Neutrophil (primary cell): Measurements from ENCODE around the gene OR6B2.

Experiments
- H3K27ac ChIP-seq: fragments of 200-600 bp; sonication (generic); 2 replicates; pipeline ENCODE4 v1.5.1; 2016; ENCODE audit warnings: mild to moderate bottlenecking, moderate library complexity
- H3K27me3 ChIP-seq: fragments of 200-600 bp; sonication (generic); 2 replicates; pipeline ENCODE4 v1.6.0; 2016; ENCODE audit warnings: mild to moderate bottlenecking
- H3K36me3 ChIP-seq: fragments of 200-600 bp; sonication (generic); 2 replicates; pipeline ENCODE4 v1.5.1; 2017
- H3K4me1 ChIP-seq, 2 experiments: fragments of 200-600 bp in 1 of 2; sonication (generic) in 1 of 2; 1 replicate in 1 of 2; 2 replicates in 1 of 2; pipeline versions ENCODE4 v1.5.1 to v1.6.1; 2013 to 2016; ENCODE audit warnings: low read depth in 1 of 2, low read length in 1 of 2, mild to moderate bottlenecking in 1 of 2, moderate library complexity in 1 of 2; ENCODE audit not compliant: control insufficient read depth in 1 of 2, insufficient read depth in 1 of 2
- H3K4me3 ChIP-seq, 2 experiments: fragments of 200-600 bp in 1 of 2; sonication (generic) in 1 of 2; 1 replicate in 1 of 2; 2 replicates in 1 of 2; pipeline ENCODE4 v1.5.1; 2013 to 2016; ENCODE audit warnings: low read depth in 1 of 2, low read length in 1 of 2, mild to moderate bottlenecking in 1 of 2, moderate library complexity in 1 of 2
- H3K9me3 ChIP-seq: fragments of 200-600 bp; sonication (generic); 2 replicates; pipeline ENCODE4 v1.5.1; 2016
- CTCF ChIP-seq: fragments of 200-600 bp; sonication (generic); IDR thresholded peaks from 2 replicates; pipeline ENCODE4 v1.5.1; 2016; ENCODE audit warnings: antibody characterized with exemption

OR6B2 gene

DNA sequence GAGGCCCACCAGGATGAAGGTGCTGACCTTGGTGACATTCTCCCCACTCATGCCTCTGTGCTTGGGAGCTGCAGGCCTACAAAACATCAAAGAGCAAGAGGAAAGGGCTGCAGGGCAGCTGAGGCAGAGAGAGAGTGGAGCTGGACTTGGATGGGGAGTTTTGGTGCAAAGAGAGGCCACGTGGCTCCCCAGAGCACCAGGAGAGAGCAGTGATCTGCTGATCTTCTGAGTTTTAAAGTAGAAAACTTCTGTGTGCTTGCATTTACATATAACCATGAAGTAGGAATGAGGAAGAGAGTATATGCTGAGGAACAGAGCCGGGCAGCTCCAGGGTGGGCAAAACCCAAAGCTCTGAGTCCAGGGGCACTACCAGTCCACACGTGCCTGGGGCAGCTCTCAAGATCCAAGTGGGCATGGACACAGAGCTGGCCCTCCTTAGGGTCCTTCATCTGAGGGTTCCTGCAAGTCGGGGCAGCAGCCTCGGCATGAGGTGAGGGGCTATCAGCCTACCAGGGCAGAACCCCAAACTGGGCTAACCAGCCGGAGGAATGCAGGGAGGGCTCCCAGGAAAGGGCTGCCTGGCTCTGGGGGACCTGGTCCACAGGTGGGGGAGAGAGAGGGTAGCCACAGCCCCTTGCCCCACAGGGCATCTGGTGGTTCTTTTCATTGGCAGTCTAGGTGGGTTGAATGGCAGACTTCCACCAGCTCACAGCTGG is at the start of gene OR6B2:
TSS of gene OR6B2 (minus strand) at position 51 of the 716 bp plus-strand sequence. CDS start at position 51, 0 bp downstream.
- Histone ChIP-seq H3K4me3 (no peak within 1 kb of the TSS), H3K27ac (no peak within 1 kb of the TSS), H3K36me3 (no peaks in the 10 kb centered on the region), H3K9me3 (no peaks in the 10 kb centered on the region), H3K27me3 (peaks cover 56% of the 10 kb centered on the region), H3K4me1 (peaks cover 0 to 4% of the 10 kb centered on the region in 2 experiments)
- TF ChIP-seq CTCF = no peak

- H3K4me1 ChIP-seq = no peaks in the 10 kb centered on the region
- no peak overlapping the region for H3K4me3 ChIP-seq
- H3K36me3 ChIP-seq = no peaks in the 10 kb centered on the region
- H3K9me3 ChIP-seq = peaks cover 7% of the 10 kb centered on the region
- H3K27me3 ChIP-seq = peaks cover 8% of the 10 kb centered on the region
- no peak overlapping the region for H3K27ac ChIP-seq
- no peak for TF ChIP-seq CTCF
Observed at GRCh38 chr2:240078631-240079030, 48.4 kb upstream of the OR6B2 start.

DNA sequence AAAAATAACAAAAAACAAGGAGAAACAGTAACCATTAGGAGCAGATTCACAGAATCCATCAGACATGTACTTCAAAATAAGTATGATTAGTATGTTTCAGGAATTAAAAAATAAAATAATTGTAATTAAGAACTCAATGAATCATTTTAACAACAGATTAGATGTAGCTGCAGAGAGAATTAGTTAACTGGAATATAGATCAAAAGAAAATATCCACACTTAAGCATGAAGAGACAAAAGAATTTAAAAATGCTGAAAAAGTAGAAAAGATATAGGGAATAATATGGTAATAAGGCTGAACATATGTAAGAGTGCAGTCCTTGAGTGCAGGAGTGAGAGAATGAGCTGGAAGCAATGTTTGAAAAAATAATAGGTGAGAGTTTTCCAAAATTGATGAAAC is 47.2 kb upstream of the OR6B2 start:
- TF ChIP-seq CTCF = no peak
- no peak overlapping the region for H3K27ac ChIP-seq
- H3K36me3 ChIP-seq = no peaks in the 10 kb centered on the region
- H3K9me3 ChIP-seq = peaks cover 7% of the 10 kb centered on the region
- peaks cover 8% of the 10 kb centered on the region for H3K27me3 ChIP-seq
- no peak overlapping the region for H3K4me3 ChIP-seq
- H3K4me1 ChIP-seq = no peaks in the 10 kb centered on the region

GRCh38 chr2:240074545-240074944 is 44.3 kb upstream of the OR6B2 start:
- TF ChIP-seq CTCF = no peak
- H3K4me1 ChIP-seq = no peaks in the 10 kb centered on the region
- peaks cover 15% of the 10 kb centered on the region for H3K27me3 ChIP-seq
- no peak overlapping the region for H3K27ac ChIP-seq
- H3K9me3 ChIP-seq = peaks cover 7% of the 10 kb centered on the region
- H3K36me3 ChIP-seq = no peaks in the 10 kb centered on the region
- no peak overlapping the region for H3K4me3 ChIP-seq

DNA sequence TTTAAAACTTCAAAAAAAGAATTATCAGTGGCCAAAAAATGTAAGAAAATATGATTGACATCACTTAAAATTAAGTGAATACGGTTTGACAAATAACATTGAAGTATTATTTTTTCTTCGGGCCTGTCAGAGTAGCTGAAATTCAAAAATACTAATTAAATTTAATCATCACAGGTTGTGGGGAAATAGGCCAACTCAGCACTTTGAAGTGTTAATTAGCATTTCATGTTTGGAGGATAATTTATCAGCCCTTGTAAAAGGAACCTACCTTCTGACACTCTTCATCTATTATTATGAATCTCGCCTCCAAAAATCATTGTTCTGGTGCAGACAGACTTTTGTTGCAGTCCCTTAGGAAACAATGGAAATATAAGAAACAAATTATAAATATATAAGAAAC is 40.7 kb upstream of the OR6B2 start:
- Histone ChIP-seq H3K9me3 (no peaks in the 10 kb centered on the region), H3K27ac (no peak overlapping the region), H3K4me3 (no peak overlapping the region), H3K36me3 (no peaks in the 10 kb centered on the region), H3K4me1 (no peaks in the 10 kb centered on the region), H3K27me3 (peaks cover 40% of the 10 kb centered on the region)
- TF ChIP-seq CTCF = no peak
